ENCODE data around the gene NDUFAF3.

Gene NDUFAF3

GRCh38 chr3:48989796-48990635 is 31.9 kb upstream of the NDUFAF3 start, which contains the start of gene P4HTM (continued):
- no peak for TF ChIP-seq HOXD13 (CRISPR knock-in tag; IDR thresholded peaks at IDR 0.05; ENCODE audit: borderline replicate concordance)
- TF ChIP-seq ZNF555 (tag by site-specific recombination; conservative IDR thresholded peaks at IDR 0.05): no peak
- no peak for TF ChIP-seq MZF1 (tag by site-specific recombination; IDR thresholded peaks at IDR 0.05; ENCODE audit: borderline replicate concordance)
- no peak for TF ChIP-seq FEZF1 (tag by site-specific recombination; IDR thresholded peaks at IDR 0.05)
- no peak for TF ChIP-seq ZNF16 (tag by site-specific recombination; IDR thresholded peaks at IDR 0.05; ENCODE audit: low read depth)
- no peak for TF ChIP-seq HOXC10 (CRISPR knock-in tag; IDR thresholded peaks at IDR 0.05)
- no peak for TF ChIP-seq ZNF114 (tag by site-specific recombination; IDR thresholded peaks at IDR 0.05)
- no peak for TF ChIP-seq ZBTB44 (tag by site-specific recombination; IDR thresholded peaks at IDR 0.05)
- no peak for TF ChIP-seq ZNF785 (tag by site-specific recombination; IDR thresholded peaks at IDR 0.05)
- no peak for TF ChIP-seq ZNF148 (tag by site-specific recombination; IDR thresholded peaks at IDR 0.05; ENCODE audit: borderline replicate concordance)
- no peak for TF ChIP-seq ZNF529 (tag by site-specific recombination; IDR thresholded peaks at IDR 0.05; ENCODE audit: insufficient replicate concordance)
- TF ChIP-seq ZBTB7A (tag by site-specific recombination; IDR thresholded peaks at IDR 0.05; ENCODE audit: low read depth): no peak
- TF ChIP-seq GFI1B (tag by site-specific recombination; IDR thresholded peaks at IDR 0.05): no peak
- no peak for TF ChIP-seq ZNF280C (tag by site-specific recombination; IDR thresholded peaks at IDR 0.05)
- no peak for TF ChIP-seq ZNF48 (tag by site-specific recombination; IDR thresholded peaks at IDR 0.05)
- no peak for TF ChIP-seq OVOL3 (tag by site-specific recombination; IDR thresholded peaks at IDR 0.05)
- TF ChIP-seq KLF8 (tag by site-specific recombination; IDR thresholded peaks at IDR 0.05): peak; percentile 66
- no peak for TF ChIP-seq SP3 (tag by site-specific recombination; IDR thresholded peaks at IDR 0.05)
- no peak for TF ChIP-seq ZNF776 (tag by site-specific recombination; IDR thresholded peaks at IDR 0.05; ENCODE audit: borderline replicate concordance)
- peak; percentile 68 for TF ChIP-seq ZBTB10 (tag by site-specific recombination; IDR thresholded peaks at IDR 0.05)
- peak; percentile 86 for TF ChIP-seq GLIS1 (tag by site-specific recombination; IDR thresholded peaks at IDR 0.05)
- TF ChIP-seq KLF16 (tag by site-specific recombination; IDR thresholded peaks at IDR 0.05): peak; percentile 67
- TF ChIP-seq KLF7 (tag by site-specific recombination; IDR thresholded peaks at IDR 0.05; ENCODE audit: borderline replicate concordance): no peak
- no peak for TF ChIP-seq ZNF354C (tag by site-specific recombination; IDR thresholded peaks at IDR 0.05; ENCODE audit: borderline replicate concordance, low read depth)
- 0 out of 2 replicates have a peak, but pooled peaks have one; percentile 15 for TF ChIP-seq SP2 (tag by site-specific recombination; IDR thresholded peaks at IDR 0.05)
- 0 out of 2 replicates have a peak, but pooled peaks have one; percentile 31 for TF ChIP-seq ZIC2 (tag by site-specific recombination; IDR thresholded peaks at IDR 0.05)
